HCT116 (cell line): ENCODE results near the gene TXNDC16.
A peak's percentile ranks its signal among the peaks of the same experiment; 100 is the strongest.

Source experiments
- ATF3 ChIP-seq: IDR thresholded peaks from 2 replicates; pipeline ENCODE4 v1.6.1; 2012
- CEBPB ChIP-seq: IDR thresholded peaks from 2 replicates; pipeline ENCODE4 v1.6.1; 2012; ENCODE audit warnings: low read depth
- CTCF ChIP-seq, 3 experiments: fragments of 200-600 bp in 1 of 3; sonication (generic) in 1 of 3; IDR thresholded peaks in 2 of 3; conservative IDR thresholded peaks in 1 of 3; 2 replicates each; pipeline ENCODE4 v1.5.1; 2012 to 2017; ENCODE audit warnings: low read depth in 2 of 3, low read length in 2 of 3, antibody characterized with exemption in 1 of 3, borderline replicate concordance in 1 of 3, control low read depth in 1 of 3, mild to moderate bottlenecking in 1 of 3, mixed read lengths in 1 of 3, mixed run types in 1 of 3, moderate library complexity in 1 of 3; ENCODE audit not compliant: insufficient read depth in 1 of 3
- EZH2 ChIP-seq: fragments of 200-600 bp; sonication (generic); IDR thresholded peaks from 2 replicates; pipeline ENCODE4 v1.6.1; 2017; ENCODE audit warnings: antibody characterized with exemption, mixed run types
- EZH2phosphoT487 ChIP-seq: fragments of 200-600 bp; IDR thresholded peaks from 2 replicates; pipeline ENCODE4 v1.6.1; 2018; ENCODE audit warnings: antibody characterized with exemption, borderline replicate concordance
- JUND ChIP-seq: IDR thresholded peaks from 2 replicates; pipeline ENCODE4 v1.6.1; 2012
- POLR2A ChIP-seq: IDR thresholded peaks from 2 replicates; pipeline ENCODE4 v1.7.0; 2011; ENCODE audit warnings: borderline replicate concordance; ENCODE audit not compliant: insufficient read depth, insufficient read length; ENCODE audit errors: extremely low read depth
- POLR2AphosphoS5 ChIP-seq: IDR thresholded peaks from 2 replicates; pipeline ENCODE4 v1.6.1; 2011; ENCODE audit warnings: mild to moderate bottlenecking, low read depth, low read length, moderate library complexity
- RAD21 ChIP-seq: IDR thresholded peaks from 2 replicates; pipeline ENCODE4 v1.6.1; 2012; ENCODE audit warnings: low read depth, mild to moderate bottlenecking
- SP1 ChIP-seq: IDR thresholded peaks from 2 replicates; pipeline ENCODE4 v1.6.1; 2012; ENCODE audit warnings: low read depth
- TCF7L2 ChIP-seq: IDR thresholded peaks from 2 replicates; pipeline ENCODE4 v1.7.0; 2011; ENCODE audit warnings: borderline replicate concordance, inconsistent platforms; ENCODE audit not compliant: insufficient read depth, insufficient read length; ENCODE audit errors: extremely low read depth
- ZNF274 ChIP-seq: fragments of 200-500 bp; sonication (Bioruptor generic); IDR thresholded peaks from 2 replicates; pipeline ENCODE4 v1.6.1; 2014; ENCODE audit warnings: mild to moderate bottlenecking, low read depth, low read length, inconsistent platforms
- TF ChIP-seq, protein P1 (sequence below): IDR thresholded peaks from 2 replicates; pipeline ENCODE4 v1.6.1; 2012
- TF ChIP-seq, protein P2 (sequence below): IDR thresholded peaks from 2 replicates; pipeline ENCODE4 v1.6.1; 2011; ENCODE audit warnings: mild to moderate bottlenecking, low read length, moderate library complexity; ENCODE audit not compliant: insufficient replicate concordance; ENCODE audit errors: extremely low read depth

GRCh38 chr14:52527052-52527451 is 25.3 kb downstream of the TXNDC16 start:
- TF ChIP-seq CTCF (IDR thresholded peaks at IDR 0.05 in 2 of 3, conservative IDR thresholded peaks at IDR 0.05 in 1 of 3; ENCODE audit: borderline replicate concordance in 1 of 3, insufficient read depth in 1 of 3, low read depth in 2 of 3, low read length in 2 of 3) = 0 out of 6 replicates have a peak, but pooled peaks of 1 of the 3 experiments have one; percentile 20
- TF ChIP-seq POLR2AphosphoS5 = no peak
- TF ChIP-seq, protein P1, sequence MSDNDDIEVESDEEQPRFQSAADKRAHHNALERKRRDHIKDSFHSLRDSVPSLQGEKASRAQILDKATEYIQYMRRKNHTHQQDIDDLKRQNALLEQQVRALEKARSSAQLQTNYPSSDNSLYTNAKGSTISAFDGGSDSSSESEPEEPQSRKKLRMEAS = no peak
- TF ChIP-seq POLR2A = no peak
- no peak for TF ChIP-seq ZNF274
- no peak for TF ChIP-seq SP1
- TF ChIP-seq EZH2 = no peak
- no peak for TF ChIP-seq RAD21
- no peak for TF ChIP-seq ATF3
- no peak for TF ChIP-seq TCF7L2
- TF ChIP-seq, protein P2, sequence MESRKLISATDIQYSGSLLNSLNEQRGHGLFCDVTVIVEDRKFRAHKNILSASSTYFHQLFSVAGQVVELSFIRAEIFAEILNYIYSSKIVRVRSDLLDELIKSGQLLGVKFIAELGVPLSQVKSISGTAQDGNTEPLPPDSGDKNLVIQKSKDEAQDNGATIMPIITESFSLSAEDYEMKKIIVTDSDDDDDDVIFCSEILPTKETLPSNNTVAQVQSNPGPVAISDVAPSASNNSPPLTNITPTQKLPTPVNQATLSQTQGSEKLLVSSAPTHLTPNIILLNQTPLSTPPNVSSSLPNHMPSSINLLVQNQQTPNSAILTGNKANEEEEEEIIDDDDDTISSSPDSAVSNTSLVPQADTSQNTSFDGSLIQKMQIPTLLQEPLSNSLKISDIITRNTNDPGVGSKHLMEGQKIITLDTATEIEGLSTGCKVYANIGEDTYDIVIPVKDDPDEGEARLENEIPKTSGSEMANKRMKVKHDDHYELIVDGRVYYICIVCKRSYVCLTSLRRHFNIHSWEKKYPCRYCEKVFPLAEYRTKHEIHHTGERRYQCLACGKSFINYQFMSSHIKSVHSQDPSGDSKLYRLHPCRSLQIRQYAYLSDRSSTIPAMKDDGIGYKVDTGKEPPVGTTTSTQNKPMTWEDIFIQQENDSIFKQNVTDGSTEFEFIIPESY = no peak
- no peak for TF ChIP-seq EZH2phosphoT487
- TF ChIP-seq CEBPB = no peak
- TF ChIP-seq JUND = no peak
